ENCODE data around the gene MBTPS2.

DNA sequence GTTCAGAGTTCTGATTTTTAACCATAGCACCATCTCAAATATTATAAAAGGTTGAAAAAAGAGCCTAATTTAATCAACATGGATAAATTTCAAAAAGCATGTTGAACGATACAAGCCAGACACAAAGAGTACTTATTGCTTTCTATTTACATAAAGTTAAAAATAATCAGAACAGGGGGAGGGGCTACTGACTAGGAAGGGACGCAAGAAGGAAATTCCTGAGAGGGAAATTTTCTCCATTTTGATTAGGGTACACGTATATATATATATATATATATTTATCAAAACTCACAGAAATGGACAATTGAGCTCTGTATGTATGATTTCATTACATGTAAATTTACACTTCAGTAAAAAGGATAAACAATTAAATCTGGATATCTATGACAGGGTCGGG, 482 bp upstream of the MBTPS2 start:
- no peak for TF ChIP-seq REST (tag by site-specific recombination; IDR thresholded peaks at IDR 0.05)
- TF ChIP-seq ZNF701 (tag by site-specific recombination; IDR thresholded peaks at IDR 0.05) = no peak
- TF ChIP-seq PATZ1 (tag by site-specific recombination; IDR thresholded peaks at IDR 0.05) = no peak
- TF ChIP-seq IKZF3 (tag by site-specific recombination; IDR thresholded peaks at IDR 0.05) = no peak
